Activated naive CD8-positive, alpha-beta T cell (primary cell): ENCODE results near the gene STAG1.
"Not testable (repeated sequence)": the region's sequence is repeated elsewhere in the genome, so short reads cannot be mapped to it uniquely, and the experiment has no call there.

Source experiments
- H3K27ac Mint-ChIP-seq: one replicate; pipeline ENCODE4 v1.8.0; 2021; ENCODE audit warnings: mixed read lengths
- H3K27me3 Mint-ChIP-seq: one replicate; pipeline ENCODE4 v1.8.0; 2021; ENCODE audit warnings: mixed read lengths
- H3K36me3 Mint-ChIP-seq: one replicate; pipeline ENCODE4 v1.8.0; 2021; ENCODE audit warnings: mixed read lengths
- H3K4me1 Mint-ChIP-seq: one replicate; pipeline ENCODE4 v1.8.0; 2021; ENCODE audit warnings: low read depth, mixed read lengths
- H3K4me3 Mint-ChIP-seq: one replicate; pipeline ENCODE4 v1.8.0; 2021; ENCODE audit warnings: mild to moderate bottlenecking, mixed read lengths
- H3K9me3 Mint-ChIP-seq: one replicate; pipeline ENCODE4 v1.8.0; 2021; ENCODE audit warnings: low read depth, mixed read lengths

STAG1 gene

GRCh38 chr3:136664771-136665170 lies 87.4 kb downstream of the STAG1 start:
- no peaks in the 10 kb centered on the region for H3K27me3 Mint-ChIP-seq
- no peak overlapping the region for H3K4me3 Mint-ChIP-seq
- peaks cover 16% of the 10 kb centered on the region for H3K36me3 Mint-ChIP-seq
- H3K9me3 Mint-ChIP-seq: no peaks in the 10 kb centered on the region
- H3K4me1 Mint-ChIP-seq: peaks cover 55% of the 10 kb centered on the region
- no peak overlapping the region for H3K27ac Mint-ChIP-seq

GRCh38 chr3:136661282-136661681 lies 90.9 kb downstream of the STAG1 start:
- Mint-ChIP-seq H3K4me3 (no peak overlapping the region), H3K36me3 (peaks cover 11% of the 10 kb centered on the region), H3K4me1 (peaks cover 46% of the 10 kb centered on the region), H3K9me3 (no peaks in the 10 kb centered on the region), H3K27me3 (no peaks in the 10 kb centered on the region), H3K27ac (no peak overlapping the region)

GRCh38 chr3:136658946-136659682 lies 93.1 kb downstream of the STAG1 start:
- peaks cover 34% of the 10 kb centered on the region for H3K4me1 Mint-ChIP-seq
- no peak overlapping the region for H3K4me3 Mint-ChIP-seq
- H3K27me3 Mint-ChIP-seq: no peaks in the 10 kb centered on the region
- peaks cover 23% of the 10 kb centered on the region for H3K36me3 Mint-ChIP-seq
- no peaks in the 10 kb centered on the region for H3K9me3 Mint-ChIP-seq
- no peak overlapping the region for H3K27ac Mint-ChIP-seq

- Mint-ChIP-seq H3K4me3 (no peak overlapping the region), H3K27me3 (no peaks in the 10 kb centered on the region), H3K9me3 (peaks cover 4% of the 10 kb centered on the region), H3K27ac (no peak overlapping the region), H3K36me3 (peaks cover 30% of the 10 kb centered on the region), H3K4me1 (peaks cover 28% of the 10 kb centered on the region)
Observed at GRCh38 chr3:136657526-136657925, 94.7 kb downstream of the STAG1 start.

- no peaks in the 10 kb centered on the region for H3K27me3 Mint-ChIP-seq
- no peak overlapping the region for H3K4me3 Mint-ChIP-seq
- no peak overlapping the region for H3K27ac Mint-ChIP-seq
- H3K9me3 Mint-ChIP-seq: peaks cover 8% of the 10 kb centered on the region
- peaks cover 32% of the 10 kb centered on the region for H3K36me3 Mint-ChIP-seq
- peaks cover 24% of the 10 kb centered on the region for H3K4me1 Mint-ChIP-seq
Observed at GRCh38 chr3:136653628-136654027, 98.5 kb downstream of the STAG1 start.

- no peaks in the 10 kb centered on the region for H3K27me3 Mint-ChIP-seq
- no peak overlapping the region for H3K4me3 Mint-ChIP-seq
- no peak overlapping the region for H3K27ac Mint-ChIP-seq
- peaks cover 8% of the 10 kb centered on the region for H3K9me3 Mint-ChIP-seq
- H3K4me1 Mint-ChIP-seq: peaks cover 33% of the 10 kb centered on the region
- peaks cover 31% of the 10 kb centered on the region for H3K36me3 Mint-ChIP-seq
Observed at GRCh38 chr3:136651581-136651980, 100.6 kb downstream of the STAG1 start.

GRCh38 chr3:136650461-136650860 lies 101.7 kb downstream of the STAG1 start:
- H3K27me3 Mint-ChIP-seq: no peaks in the 10 kb centered on the region
- H3K4me3 Mint-ChIP-seq: no peak overlapping the region
- H3K4me1 Mint-ChIP-seq: peaks cover 43% of the 10 kb centered on the region
- peaks cover 29% of the 10 kb centered on the region for H3K36me3 Mint-ChIP-seq
- H3K27ac Mint-ChIP-seq: no peak overlapping the region
- peaks cover 8% of the 10 kb centered on the region for H3K9me3 Mint-ChIP-seq

- H3K4me3 Mint-ChIP-seq: no peak overlapping the region
- H3K36me3 Mint-ChIP-seq: peaks cover 11% of the 10 kb centered on the region
- H3K9me3 Mint-ChIP-seq: no peaks in the 10 kb centered on the region
- H3K27me3 Mint-ChIP-seq: no peaks in the 10 kb centered on the region
- no peak overlapping the region for H3K27ac Mint-ChIP-seq
- H3K4me1 Mint-ChIP-seq: peaks cover 50% of the 10 kb centered on the region
Observed at GRCh38 chr3:136645915-136646314, 106.3 kb downstream of the STAG1 start.

- H3K27me3 Mint-ChIP-seq: no peaks in the 10 kb centered on the region
- H3K27ac Mint-ChIP-seq: no peak overlapping the region
- peaks cover 9% of the 10 kb centered on the region for H3K36me3 Mint-ChIP-seq
- no peak overlapping the region for H3K4me3 Mint-ChIP-seq
- H3K4me1 Mint-ChIP-seq: peaks cover 51% of the 10 kb centered on the region
- H3K9me3 Mint-ChIP-seq: no peaks in the 10 kb centered on the region
Observed at GRCh38 chr3:136644212-136644611, 108.0 kb downstream of the STAG1 start.

- not testable (repeated sequence) for H3K36me3 Mint-ChIP-seq, H3K27ac Mint-ChIP-seq, H3K27me3 Mint-ChIP-seq, H3K4me3 Mint-ChIP-seq, H3K9me3 Mint-ChIP-seq
- peaks cover 44% of the 10 kb centered on the region for H3K4me1 Mint-ChIP-seq
Observed at GRCh38 chr3:136643380-136643779, 108.8 kb downstream of the STAG1 start.

GRCh38 chr3:136642711-136643110 lies 109.5 kb downstream of the STAG1 start:
- H3K27me3 Mint-ChIP-seq: no peaks in the 10 kb centered on the region
- no peak overlapping the region for H3K27ac Mint-ChIP-seq
- no peak overlapping the region for H3K4me3 Mint-ChIP-seq
- H3K4me1 Mint-ChIP-seq: peaks cover 40% of the 10 kb centered on the region
- peaks cover 9% of the 10 kb centered on the region for H3K36me3 Mint-ChIP-seq
- H3K9me3 Mint-ChIP-seq: no peaks in the 10 kb centered on the region

- no peaks in the 10 kb centered on the region for H3K9me3 Mint-ChIP-seq
- peaks cover 11% of the 10 kb centered on the region for H3K36me3 Mint-ChIP-seq
- H3K27ac Mint-ChIP-seq: peak overlapping the region; percentile 41
- H3K27me3 Mint-ChIP-seq: no peaks in the 10 kb centered on the region
- H3K4me3 Mint-ChIP-seq: no peak overlapping the region
- peaks cover 39% of the 10 kb centered on the region for H3K4me1 Mint-ChIP-seq
Observed at GRCh38 chr3:136639069-136639468, 113.1 kb downstream of the STAG1 start.

- Mint-ChIP-seq H3K27ac (no peak overlapping the region), H3K36me3 (peaks cover 7% of the 10 kb centered on the region), H3K27me3 (no peaks in the 10 kb centered on the region)
Observed at GRCh38 chr3:136637176-136637575, 115.0 kb downstream of the STAG1 start.

GRCh38 chr3:136634821-136635220 lies 117.4 kb downstream of the STAG1 start:
- no peaks in the 10 kb centered on the region for H3K27me3 Mint-ChIP-seq
- H3K4me3 Mint-ChIP-seq: no peak overlapping the region
- H3K36me3 Mint-ChIP-seq: peaks cover 14% of the 10 kb centered on the region
- no peak overlapping the region for H3K27ac Mint-ChIP-seq
- peaks cover 46% of the 10 kb centered on the region for H3K4me1 Mint-ChIP-seq
- no peaks in the 10 kb centered on the region for H3K9me3 Mint-ChIP-seq

More at GRCh38 chr3:136637176-136637575, 115.0 kb downstream of the STAG1 start:
- H3K9me3 Mint-ChIP-seq: no peaks in the 10 kb centered on the region
- H3K4me1 Mint-ChIP-seq: peaks cover 44% of the 10 kb centered on the region
- no peak overlapping the region for H3K4me3 Mint-ChIP-seq

- H3K27ac Mint-ChIP-seq: no peak overlapping the region
- peaks cover 46% of the 10 kb centered on the region for H3K4me1 Mint-ChIP-seq
Observed at GRCh38 chr3:136632625-136633081, 119.5 kb downstream of the STAG1 start.

GRCh38 chr3:136631424-136631823 lies 120.8 kb downstream of the STAG1 start:
- peaks cover 38% of the 10 kb centered on the region for H3K4me1 Mint-ChIP-seq
- no peaks in the 10 kb centered on the region for H3K27me3 Mint-ChIP-seq
- no peak overlapping the region for H3K27ac Mint-ChIP-seq
- H3K36me3 Mint-ChIP-seq: peaks cover 33% of the 10 kb centered on the region
- H3K9me3 Mint-ChIP-seq: peaks cover 11% of the 10 kb centered on the region
- H3K4me3 Mint-ChIP-seq: no peak overlapping the region

More at GRCh38 chr3:136632625-136633081, 119.5 kb downstream of the STAG1 start:
- Mint-ChIP-seq H3K4me3 (no peak overlapping the region), H3K27me3 (no peaks in the 10 kb centered on the region), H3K36me3 (peaks cover 30% of the 10 kb centered on the region), H3K9me3 (peaks cover 11% of the 10 kb centered on the region)
